Measurements from ENCODE around the gene HUS1.

The HUS1 gene

GRCh38 chr7:47979145-47979831 lies at the start of gene HUS1:
Gene HUS1, minus strand, starts transcription at chr7:47979615. Its CDS starts 96 bp downstream, at chr7:47979519.
- no peaks in the 10 kb centered on the region for H3K9me3 ChIP-seq (ENCODE audit: control insufficient read depth, insufficient read depth, low read depth, low read length)
- peak within 1 kb of the TSS; percentile 87 for H3K9ac ChIP-seq (ENCODE audit: low read length)
- peak within 1 kb of the TSS; percentile 41; the same call in 1 of the 2 replicates for H3K27ac ChIP-seq (ENCODE audit: low read depth, low read length)
- H3K4me1 ChIP-seq (ENCODE audit: control insufficient read depth, insufficient read depth, low read length), result peaks cover 10% of the 10 kb centered on the region; the same call in 1 of the 2 replicates
- peaks cover 41% of the 10 kb centered on the region for H3K36me3 ChIP-seq (ENCODE audit: control insufficient read depth, insufficient read depth, low read length)
- peak within 1 kb of the TSS; percentile 81 for H3K4me3 ChIP-seq (ENCODE audit: low read depth, low read length)
- no peaks in the 10 kb centered on the region for H3K27me3 ChIP-seq (ENCODE audit: control insufficient read depth, insufficient read depth, low read length)

GRCh38 chr7:48028938-48029337 lies 49.5 kb upstream of the HUS1 start, which contains the start of gene SUN3:
Gene SUN3, minus strand, starts transcription at chr7:48029107. Its CDS starts 169 bp downstream, at chr7:48028938.
- no peaks in the 10 kb centered on the region for H3K36me3 ChIP-seq (ENCODE audit: control insufficient read depth, insufficient read depth, low read length)

GRCh38 chr7:48025624-48026023 lies 46.2 kb upstream of the HUS1 start:
- H3K4me1 ChIP-seq (ENCODE audit: control insufficient read depth, insufficient read depth, low read length), result no peaks in the 10 kb centered on the region
- peaks cover 3% of the 10 kb centered on the region; the same call in 1 of the 2 replicates for H3K9me3 ChIP-seq (ENCODE audit: control insufficient read depth, insufficient read depth, low read depth, low read length)
- H3K27ac ChIP-seq (ENCODE audit: low read depth, low read length), result no peak overlapping the region
- no peak overlapping the region for H3K9ac ChIP-seq (ENCODE audit: low read length)
- H3K27me3 ChIP-seq (ENCODE audit: control insufficient read depth, insufficient read depth, low read length), result no peaks in the 10 kb centered on the region
- no peak overlapping the region for H3K4me3 ChIP-seq (ENCODE audit: low read depth, low read length)
- H3K36me3 ChIP-seq (ENCODE audit: control insufficient read depth, insufficient read depth, low read length), result no peaks in the 10 kb centered on the region

More at GRCh38 chr7:48028938-48029337, 49.5 kb upstream of the HUS1 start, which contains the start of gene SUN3:
- H3K27ac ChIP-seq (ENCODE audit: low read depth, low read length), result no peak within 1 kb of the TSS
- H3K27me3 ChIP-seq (ENCODE audit: control insufficient read depth, insufficient read depth, low read length), result peaks cover 11% of the 10 kb centered on the region
- no peak within 1 kb of the TSS for H3K4me3 ChIP-seq (ENCODE audit: low read depth, low read length)
- peaks cover 3% of the 10 kb centered on the region; the same call in 1 of the 2 replicates for H3K9me3 ChIP-seq (ENCODE audit: control insufficient read depth, insufficient read depth, low read depth, low read length)
- H3K4me1 ChIP-seq (ENCODE audit: control insufficient read depth, insufficient read depth, low read length), result no peaks in the 10 kb centered on the region
- no peak within 1 kb of the TSS for H3K9ac ChIP-seq (ENCODE audit: low read length)

GRCh38 chr7:48017674-48018073 lies 38.3 kb upstream of the HUS1 start:
- no peak overlapping the region for H3K27ac ChIP-seq (ENCODE audit: low read depth, low read length)
- no peak overlapping the region for H3K9ac ChIP-seq (ENCODE audit: low read length)
- H3K4me1 ChIP-seq (ENCODE audit: control insufficient read depth, insufficient read depth, low read length), result no peaks in the 10 kb centered on the region
- no peak overlapping the region for H3K4me3 ChIP-seq (ENCODE audit: low read depth, low read length)
- no peaks in the 10 kb centered on the region for H3K27me3 ChIP-seq (ENCODE audit: control insufficient read depth, insufficient read depth, low read length)
- H3K9me3 ChIP-seq (ENCODE audit: control insufficient read depth, insufficient read depth, low read depth, low read length), result 0 out of 2 replicates have a peak, but pooled peaks cover 2% of the 10 kb centered on the region
- H3K36me3 ChIP-seq (ENCODE audit: control insufficient read depth, insufficient read depth, low read length), result no peaks in the 10 kb centered on the region

- no peaks in the 10 kb centered on the region for H3K27me3 ChIP-seq (ENCODE audit: control insufficient read depth, insufficient read depth, low read length)
- no peaks in the 10 kb centered on the region for H3K4me1 ChIP-seq (ENCODE audit: control insufficient read depth, insufficient read depth, low read length)
- no peak overlapping the region for H3K27ac ChIP-seq (ENCODE audit: low read depth, low read length)
- H3K36me3 ChIP-seq (ENCODE audit: control insufficient read depth, insufficient read depth, low read length), result no peaks in the 10 kb centered on the region
- 0 out of 2 replicates have a peak, but pooled peaks cover 2% of the 10 kb centered on the region for H3K9me3 ChIP-seq (ENCODE audit: control insufficient read depth, insufficient read depth, low read depth, low read length)
- no peak overlapping the region for H3K9ac ChIP-seq (ENCODE audit: low read length)
- H3K4me3 ChIP-seq (ENCODE audit: low read depth, low read length), result no peak overlapping the region
Observed at GRCh38 chr7:48016641-48017040, 37.2 kb upstream of the HUS1 start.

GRCh38 chr7:48011951-48012350 lies 32.5 kb upstream of the HUS1 start:
- Histone ChIP-seq H3K9me3 (ENCODE audit: control insufficient read depth, insufficient read depth, low read depth, low read length) (0 out of 2 replicates have a peak, but pooled peaks cover 2% of the 10 kb centered on the region), H3K27me3 (ENCODE audit: control insufficient read depth, insufficient read depth, low read length) (peaks cover 4% of the 10 kb centered on the region; the same call in 1 of the 2 replicates), H3K36me3 (ENCODE audit: control insufficient read depth, insufficient read depth, low read length) (no peaks in the 10 kb centered on the region), H3K9ac (ENCODE audit: low read length) (no peak overlapping the region), H3K4me3 (ENCODE audit: low read depth, low read length) (no peak overlapping the region), H3K27ac (ENCODE audit: low read depth, low read length) (no peak overlapping the region), H3K4me1 (ENCODE audit: control insufficient read depth, insufficient read depth, low read length) (no peaks in the 10 kb centered on the region)

- no peak overlapping the region for H3K4me3 ChIP-seq (ENCODE audit: low read depth, low read length)
- 0 out of 2 replicates have a peak, but pooled peaks cover 2% of the 10 kb centered on the region for H3K9me3 ChIP-seq (ENCODE audit: control insufficient read depth, insufficient read depth, low read depth, low read length)
- H3K27me3 ChIP-seq (ENCODE audit: control insufficient read depth, insufficient read depth, low read length), result peaks cover 4% of the 10 kb centered on the region; the same call in 1 of the 2 replicates
- H3K9ac ChIP-seq (ENCODE audit: low read length), result no peak overlapping the region
- no peaks in the 10 kb centered on the region for H3K4me1 ChIP-seq (ENCODE audit: control insufficient read depth, insufficient read depth, low read length)
- H3K36me3 ChIP-seq (ENCODE audit: control insufficient read depth, insufficient read depth, low read length), result no peaks in the 10 kb centered on the region
- H3K27ac ChIP-seq (ENCODE audit: low read depth, low read length), result no peak overlapping the region
Observed at GRCh38 chr7:48011323-48011722, 31.9 kb upstream of the HUS1 start.

GRCh38 chr7:48009954-48010353 lies 30.5 kb upstream of the HUS1 start:
- H3K27me3 ChIP-seq (ENCODE audit: control insufficient read depth, insufficient read depth, low read length), result peaks cover 4% of the 10 kb centered on the region; the same call in 1 of the 2 replicates
- H3K36me3 ChIP-seq (ENCODE audit: control insufficient read depth, insufficient read depth, low read length), result no peaks in the 10 kb centered on the region
- no peak overlapping the region for H3K4me3 ChIP-seq (ENCODE audit: low read depth, low read length)
- no peak overlapping the region for H3K27ac ChIP-seq (ENCODE audit: low read depth, low read length)
- no peak overlapping the region for H3K9ac ChIP-seq (ENCODE audit: low read length)
- H3K9me3 ChIP-seq (ENCODE audit: control insufficient read depth, insufficient read depth, low read depth, low read length), result 0 out of 2 replicates have a peak, but pooled peaks cover 2% of the 10 kb centered on the region
- peaks cover 3% of the 10 kb centered on the region; the same call in 1 of the 2 replicates for H3K4me1 ChIP-seq (ENCODE audit: control insufficient read depth, insufficient read depth, low read length)

GRCh38 chr7:48009257-48009656 lies 29.8 kb upstream of the HUS1 start:
- no peak overlapping the region for H3K9ac ChIP-seq (ENCODE audit: low read length)
- H3K36me3 ChIP-seq (ENCODE audit: control insufficient read depth, insufficient read depth, low read length), result no peaks in the 10 kb centered on the region
- H3K4me1 ChIP-seq (ENCODE audit: control insufficient read depth, insufficient read depth, low read length), result peaks cover 10% of the 10 kb centered on the region; the same call in 1 of the 2 replicates
- 0 out of 2 replicates have a peak, but pooled peaks cover 2% of the 10 kb centered on the region for H3K9me3 ChIP-seq (ENCODE audit: control insufficient read depth, insufficient read depth, low read depth, low read length)
- H3K27ac ChIP-seq (ENCODE audit: low read depth, low read length), result no peak overlapping the region
- peaks cover 4% of the 10 kb centered on the region; the same call in 1 of the 2 replicates for H3K27me3 ChIP-seq (ENCODE audit: control insufficient read depth, insufficient read depth, low read length)
- H3K4me3 ChIP-seq (ENCODE audit: low read depth, low read length), result no peak overlapping the region

- H3K36me3 ChIP-seq (ENCODE audit: control insufficient read depth, insufficient read depth, low read length), result no peaks in the 10 kb centered on the region
- H3K4me1 ChIP-seq (ENCODE audit: control insufficient read depth, insufficient read depth, low read length), result peaks cover 10% of the 10 kb centered on the region; the same call in 1 of the 2 replicates
- H3K9me3 ChIP-seq (ENCODE audit: control insufficient read depth, insufficient read depth, low read depth, low read length), result no peaks in the 10 kb centered on the region
- no peak overlapping the region for H3K4me3 ChIP-seq (ENCODE audit: low read depth, low read length)
- H3K9ac ChIP-seq (ENCODE audit: low read length), result no peak overlapping the region
- peaks cover 4% of the 10 kb centered on the region; the same call in 1 of the 2 replicates for H3K27me3 ChIP-seq (ENCODE audit: control insufficient read depth, insufficient read depth, low read length)
- no peak overlapping the region for H3K27ac ChIP-seq (ENCODE audit: low read depth, low read length)
Observed at GRCh38 chr7:48006866-48007265, 27.5 kb upstream of the HUS1 start.

GRCh38 chr7:48004638-48005037 lies 25.2 kb upstream of the HUS1 start:
- 0 out of 2 replicates have a peak, but pooled peaks cover 3% of the 10 kb centered on the region for H3K9me3 ChIP-seq (ENCODE audit: control insufficient read depth, insufficient read depth, low read depth, low read length)

More at GRCh38 chr7:48004638-48005037, 25.2 kb upstream of the HUS1 start:
- Histone ChIP-seq H3K27ac (ENCODE audit: low read depth, low read length) (no peak overlapping the region), H3K9ac (ENCODE audit: low read length) (no peak overlapping the region), H3K4me1 (ENCODE audit: control insufficient read depth, insufficient read depth, low read length) (peaks cover 10% of the 10 kb centered on the region; the same call in 1 of the 2 replicates), H3K36me3 (ENCODE audit: control insufficient read depth, insufficient read depth, low read length) (no peaks in the 10 kb centered on the region), H3K4me3 (ENCODE audit: low read depth, low read length) (no peak overlapping the region), H3K27me3 (ENCODE audit: control insufficient read depth, insufficient read depth, low read length) (no peaks in the 10 kb centered on the region)
